Measurements from ENCODE around the gene SLC25A13.
"Not testable (repeated sequence)": the region's sequence is repeated elsewhere in the genome, so short reads cannot be mapped to it uniquely, and the experiment has no call there.

Gene SLC25A13

GRCh38 chr7:96297876-96298275 lies 24.0 kb downstream of the SLC25A13 start:
- DNase-seq = no peak

GRCh38 chr7:96297446-96297845 lies 24.5 kb downstream of the SLC25A13 start:
- not testable (repeated sequence) for DNase-seq

- DNase-seq = not testable (repeated sequence)
Observed at GRCh38 chr7:96293911-96294310, 28.0 kb downstream of the SLC25A13 start.

GRCh38 chr7:96287559-96287958 lies 34.3 kb downstream of the SLC25A13 start:
- DNase-seq = no peak

GRCh38 chr7:96287132-96287531 lies 34.8 kb downstream of the SLC25A13 start:
- no peak for DNase-seq

GRCh38 chr7:96285579-96285978 lies 36.3 kb downstream of the SLC25A13 start:
- DNase-seq = no peak

GRCh38 chr7:96284835-96285234 lies 37.1 kb downstream of the SLC25A13 start:
- DNase-seq = no peak

GRCh38 chr7:96284240-96284639 lies 37.7 kb downstream of the SLC25A13 start:
- DNase-seq = no peak

GRCh38 chr7:96282835-96283234 lies 39.1 kb downstream of the SLC25A13 start:
- no peak for DNase-seq

- DNase-seq = no peak
Observed at GRCh38 chr7:96277921-96278320, 44.0 kb downstream of the SLC25A13 start.

GRCh38 chr7:96276019-96276418 lies 45.9 kb downstream of the SLC25A13 start:
- DNase-seq = no peak

- DNase-seq = no peak
Observed at GRCh38 chr7:96273716-96274115, 48.2 kb downstream of the SLC25A13 start.

GRCh38 chr7:96269246-96269994 lies 52.5 kb downstream of the SLC25A13 start:
- no peak for DNase-seq

GRCh38 chr7:96266580-96266979 lies 55.3 kb downstream of the SLC25A13 start:
- no peak for DNase-seq

GRCh38 chr7:96266015-96266414 lies 55.9 kb downstream of the SLC25A13 start:
- no peak for DNase-seq

GRCh38 chr7:96253964-96254363 lies 67.9 kb downstream of the SLC25A13 start:
- DNase-seq = no peak

GRCh38 chr7:96253441-96253840 lies 68.5 kb downstream of the SLC25A13 start:
- DNase-seq = no peak

- DNase-seq = no peak
Observed at GRCh38 chr7:96250776-96251361, 71.0 kb downstream of the SLC25A13 start.

GRCh38 chr7:96248405-96248804 lies 73.5 kb downstream of the SLC25A13 start:
- DNase-seq = no peak

- no peak for DNase-seq
Observed at GRCh38 chr7:96246919-96247318, 75.0 kb downstream of the SLC25A13 start.

- DNase-seq = no peak
Observed at GRCh38 chr7:96244992-96245292, 77.0 kb downstream of the SLC25A13 start.

- no peak for DNase-seq
Observed at GRCh38 chr7:96244244-96244991, 77.5 kb downstream of the SLC25A13 start.

GRCh38 chr7:96243241-96243640 lies 78.7 kb downstream of the SLC25A13 start:
- DNase-seq = no peak

- no peak for DNase-seq
Observed at GRCh38 chr7:96241855-96242254, 80.0 kb downstream of the SLC25A13 start.
